Type B pancreatic cell (in vitro differentiated cells): ENCODE measurements around the gene MAP3K21. TPM values are rescaled to one million over a fixed set of nuclear protein-coding genes. Genes with fewer than 3 reads are reported as not detected.
A peak's percentile ranks its signal among the peaks of the same experiment; 100 is the strongest.

ENCODE experiments used
- DNase-seq: peaks from one replicate; pipeline ENCODE4 v3.0.0; 2021; ENCODE audit warnings: mixed read lengths; ENCODE audit not compliant: unreplicated experiment; ENCODE audit errors: extremely low spot score
- H3K27ac Mint-ChIP-seq: 2 replicates; pipeline ENCODE4 v1.8.0; 2021; ENCODE audit warnings: mild to moderate bottlenecking, mixed read lengths
- H3K27me3 Mint-ChIP-seq: 2 replicates; pipeline ENCODE4 v1.8.0; 2021; ENCODE audit warnings: mixed read lengths
- H3K36me3 Mint-ChIP-seq: 2 replicates; pipeline ENCODE4 v1.8.0; 2021; ENCODE audit warnings: mixed read lengths
- H3K4me1 Mint-ChIP-seq: one replicate; pipeline ENCODE4 v1.8.0; 2021; ENCODE audit warnings: mixed read lengths; ENCODE audit not compliant: unreplicated experiment
- H3K4me3 Mint-ChIP-seq: 2 replicates; pipeline ENCODE4 v1.8.0; 2021; ENCODE audit warnings: mild to moderate bottlenecking, mixed read lengths
- H3K9me3 Mint-ChIP-seq: 2 replicates; pipeline ENCODE4 v1.8.0; 2021; ENCODE audit warnings: mixed read lengths
- total RNA-seq: library from RNA; stranded (reverse); gene quantifications from 2 replicates; pipeline ENCODE4 v1.2.1, GENCODE V29; 2021; ENCODE audit warnings: low replicate concordance
- TF ChIP-seq, protein P1 (sequence below): fragments of 200-600 bp; sonication (generic); conservative IDR thresholded peaks from 2 replicates; pipeline ENCODE4 v1.5.0; 2021; ENCODE audit warnings: antibody characterized with exemption, mild to moderate bottlenecking

MAP3K21 gene
- total RNA-seq, 1 donor from 2014 or later = 6.4 TPM

DNA sequence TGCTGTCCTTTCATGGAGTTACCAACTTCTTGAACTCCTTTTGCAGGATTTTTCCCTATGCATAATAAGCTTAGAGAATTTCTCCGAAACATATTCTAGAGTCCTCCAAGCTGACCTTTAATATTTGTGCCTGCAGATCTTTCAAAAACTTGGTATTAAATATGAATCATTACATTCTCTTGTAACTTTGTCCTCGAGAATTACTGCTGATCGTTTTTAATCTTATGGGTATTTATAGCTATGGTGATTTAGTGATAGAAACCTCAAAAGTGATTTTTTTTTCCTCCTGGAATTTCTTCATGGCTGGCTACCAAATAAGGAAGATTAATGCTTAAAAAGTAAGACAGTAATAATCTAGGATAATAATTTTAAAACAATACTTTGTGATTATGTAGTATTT lies 39.1 kb downstream of the MAP3K21 start:
- Mint-ChIP-seq H3K27ac (no peak overlapping the region), H3K4me1 (peaks cover 8% of the 10 kb centered on the region), H3K4me3 (no peak overlapping the region), H3K36me3 (no peaks in the 10 kb centered on the region), H3K9me3 (no peaks in the 10 kb centered on the region), H3K27me3 (peaks cover 9% of the 10 kb centered on the region)
- TF ChIP-seq, protein P1, sequence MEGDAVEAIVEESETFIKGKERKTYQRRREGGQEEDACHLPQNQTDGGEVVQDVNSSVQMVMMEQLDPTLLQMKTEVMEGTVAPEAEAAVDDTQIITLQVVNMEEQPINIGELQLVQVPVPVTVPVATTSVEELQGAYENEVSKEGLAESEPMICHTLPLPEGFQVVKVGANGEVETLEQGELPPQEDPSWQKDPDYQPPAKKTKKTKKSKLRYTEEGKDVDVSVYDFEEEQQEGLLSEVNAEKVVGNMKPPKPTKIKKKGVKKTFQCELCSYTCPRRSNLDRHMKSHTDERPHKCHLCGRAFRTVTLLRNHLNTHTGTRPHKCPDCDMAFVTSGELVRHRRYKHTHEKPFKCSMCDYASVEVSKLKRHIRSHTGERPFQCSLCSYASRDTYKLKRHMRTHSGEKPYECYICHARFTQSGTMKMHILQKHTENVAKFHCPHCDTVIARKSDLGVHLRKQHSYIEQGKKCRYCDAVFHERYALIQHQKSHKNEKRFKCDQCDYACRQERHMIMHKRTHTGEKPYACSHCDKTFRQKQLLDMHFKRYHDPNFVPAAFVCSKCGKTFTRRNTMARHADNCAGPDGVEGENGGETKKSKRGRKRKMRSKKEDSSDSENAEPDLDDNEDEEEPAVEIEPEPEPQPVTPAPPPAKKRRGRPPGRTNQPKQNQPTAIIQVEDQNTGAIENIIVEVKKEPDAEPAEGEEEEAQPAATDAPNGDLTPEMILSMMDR = no peak
- DNase-seq = no peak

DNA sequence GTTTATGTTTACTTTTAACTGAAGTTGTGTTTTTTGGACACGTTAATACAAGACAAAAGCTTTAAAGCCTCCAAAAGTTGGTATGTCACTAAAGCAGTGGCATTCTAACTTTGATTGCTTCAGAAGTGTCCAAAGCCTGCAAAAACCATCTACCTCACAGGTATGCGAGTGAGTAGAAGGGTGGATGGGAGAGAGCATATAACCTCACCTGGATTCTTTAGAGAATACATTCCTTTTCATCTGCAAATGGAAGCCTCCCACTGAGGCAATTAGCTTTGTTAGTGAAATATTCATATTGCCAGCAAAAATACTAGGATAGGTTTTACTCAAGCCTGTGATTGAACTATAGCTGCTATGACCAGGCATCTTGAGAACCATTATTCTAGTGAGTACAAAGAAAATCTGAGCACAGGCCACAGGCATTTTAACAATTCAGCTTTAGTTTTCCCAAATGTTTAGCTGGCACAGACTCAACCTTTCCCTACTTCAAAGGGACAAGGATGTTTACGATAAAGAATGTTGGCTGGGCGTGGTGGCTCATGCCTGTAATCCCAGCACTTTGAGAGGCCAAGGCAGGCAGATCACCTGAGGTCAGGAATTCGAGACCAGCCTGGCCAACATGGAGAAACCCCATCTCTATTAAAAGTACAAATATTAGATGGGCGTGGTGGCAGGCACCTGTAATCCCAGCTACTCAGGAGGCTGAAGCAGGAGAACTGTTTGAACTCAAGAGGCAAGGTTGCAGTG lies 39.7 kb downstream of the MAP3K21 start:
- Mint-ChIP-seq H3K27ac (peak overlapping the region; percentile 65), H3K9me3 (no peaks in the 10 kb centered on the region), H3K36me3 (no peaks in the 10 kb centered on the region), H3K27me3 (peaks cover 3% of the 10 kb centered on the region), H3K4me3 (no peak overlapping the region), H3K4me1 (peaks cover 8% of the 10 kb centered on the region)
- TF ChIP-seq, protein P1 = no peak
- no peak for DNase-seq

- DNase-seq = no peak
- Mint-ChIP-seq H3K36me3 (no peaks in the 10 kb centered on the region), H3K27ac (peak overlapping the region; percentile 65), H3K4me1 (peaks cover 8% of the 10 kb centered on the region), H3K4me3 (no peak overlapping the region), H3K27me3 (peaks cover 2% of the 10 kb centered on the region), H3K9me3 (no peaks in the 10 kb centered on the region)
- TF ChIP-seq, protein P1 = no peak
These were observed 40.7 kb downstream of the MAP3K21 start for GRCh38 chr1:233368106-233368788.

DNA sequence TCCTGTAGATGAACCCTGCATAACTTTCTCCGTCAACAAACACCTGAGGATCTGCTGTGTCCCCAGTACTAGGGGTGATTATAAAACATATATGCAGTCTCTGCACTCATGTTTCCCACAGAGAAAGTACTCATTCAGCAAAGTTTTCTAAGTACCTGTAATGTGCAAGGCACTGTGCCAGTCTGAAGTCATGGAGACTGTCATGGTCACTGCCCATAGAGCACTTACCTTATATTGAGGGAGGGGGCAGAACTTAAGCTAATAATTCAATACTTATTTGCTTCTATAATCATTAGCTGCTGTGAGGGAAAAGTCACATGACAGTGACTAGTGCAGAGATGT lies 41.2 kb downstream of the MAP3K21 start:
- no peak overlapping the region for H3K4me3 Mint-ChIP-seq
- H3K9me3 Mint-ChIP-seq = no peaks in the 10 kb centered on the region
- no peaks in the 10 kb centered on the region for H3K36me3 Mint-ChIP-seq
- H3K4me1 Mint-ChIP-seq = peaks cover 8% of the 10 kb centered on the region
- TF ChIP-seq, protein P1 = no peak
- H3K27me3 Mint-ChIP-seq = peaks cover 2% of the 10 kb centered on the region
- no peak overlapping the region for H3K27ac Mint-ChIP-seq
- DNase-seq = no peak

- Mint-ChIP-seq H3K36me3 (no peaks in the 10 kb centered on the region), H3K27ac (no peak overlapping the region), H3K27me3 (no peaks in the 10 kb centered on the region), H3K4me3 (no peak overlapping the region), H3K4me1 (peaks cover 8% of the 10 kb centered on the region), H3K9me3 (no peaks in the 10 kb centered on the region)
- no peak for DNase-seq
- TF ChIP-seq, protein P1 = no peak
These were observed 44.9 kb downstream of the MAP3K21 start for GRCh38 chr1:233372218-233373120.
